ENCODE measurements around the gene PPP1R17.

DNA sequence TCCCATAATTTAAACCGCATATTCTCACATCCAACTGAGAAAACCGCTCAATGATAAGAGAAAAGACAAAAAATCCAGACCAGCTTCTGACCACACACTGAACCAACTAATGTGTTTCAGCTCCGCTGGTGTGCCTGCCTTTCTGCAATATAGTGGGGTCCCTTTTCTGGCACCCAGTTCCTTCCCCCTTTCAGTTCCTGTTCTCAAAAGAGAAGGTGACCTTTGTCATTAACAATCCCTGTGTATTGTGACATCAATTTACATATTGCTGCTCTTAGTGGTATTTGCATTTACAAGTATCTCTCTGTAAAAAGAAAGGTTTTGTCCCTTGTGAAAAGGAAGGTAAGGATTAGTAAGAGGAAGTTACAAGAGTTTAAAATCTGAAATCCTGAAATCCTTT lies 1.4 kb downstream of the PPP1R17 start:
- TF ChIP-seq EZH2 (IDR thresholded peaks at IDR 0.05; ENCODE audit: low read depth, unreplicated experiment) (no peak), CREB1 (CRISPR knock-in tag; IDR thresholded peaks at IDR 0.05; ENCODE audit: low read depth) (no peak), POLR2AphosphoS5 (IDR thresholded peaks at IDR 0.05; ENCODE audit: low read depth) (no peak), ZNF114 (CRISPR knock-in tag; IDR thresholded peaks at IDR 0.05) (no peak)
- TF ChIP-seq, protein P1, sequence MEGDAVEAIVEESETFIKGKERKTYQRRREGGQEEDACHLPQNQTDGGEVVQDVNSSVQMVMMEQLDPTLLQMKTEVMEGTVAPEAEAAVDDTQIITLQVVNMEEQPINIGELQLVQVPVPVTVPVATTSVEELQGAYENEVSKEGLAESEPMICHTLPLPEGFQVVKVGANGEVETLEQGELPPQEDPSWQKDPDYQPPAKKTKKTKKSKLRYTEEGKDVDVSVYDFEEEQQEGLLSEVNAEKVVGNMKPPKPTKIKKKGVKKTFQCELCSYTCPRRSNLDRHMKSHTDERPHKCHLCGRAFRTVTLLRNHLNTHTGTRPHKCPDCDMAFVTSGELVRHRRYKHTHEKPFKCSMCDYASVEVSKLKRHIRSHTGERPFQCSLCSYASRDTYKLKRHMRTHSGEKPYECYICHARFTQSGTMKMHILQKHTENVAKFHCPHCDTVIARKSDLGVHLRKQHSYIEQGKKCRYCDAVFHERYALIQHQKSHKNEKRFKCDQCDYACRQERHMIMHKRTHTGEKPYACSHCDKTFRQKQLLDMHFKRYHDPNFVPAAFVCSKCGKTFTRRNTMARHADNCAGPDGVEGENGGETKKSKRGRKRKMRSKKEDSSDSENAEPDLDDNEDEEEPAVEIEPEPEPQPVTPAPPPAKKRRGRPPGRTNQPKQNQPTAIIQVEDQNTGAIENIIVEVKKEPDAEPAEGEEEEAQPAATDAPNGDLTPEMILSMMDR (conservative IDR thresholded peaks at IDR 0.05; ENCODE audit: low read depth in 2 of 2) = no peak
- TF ChIP-seq, protein P2, sequence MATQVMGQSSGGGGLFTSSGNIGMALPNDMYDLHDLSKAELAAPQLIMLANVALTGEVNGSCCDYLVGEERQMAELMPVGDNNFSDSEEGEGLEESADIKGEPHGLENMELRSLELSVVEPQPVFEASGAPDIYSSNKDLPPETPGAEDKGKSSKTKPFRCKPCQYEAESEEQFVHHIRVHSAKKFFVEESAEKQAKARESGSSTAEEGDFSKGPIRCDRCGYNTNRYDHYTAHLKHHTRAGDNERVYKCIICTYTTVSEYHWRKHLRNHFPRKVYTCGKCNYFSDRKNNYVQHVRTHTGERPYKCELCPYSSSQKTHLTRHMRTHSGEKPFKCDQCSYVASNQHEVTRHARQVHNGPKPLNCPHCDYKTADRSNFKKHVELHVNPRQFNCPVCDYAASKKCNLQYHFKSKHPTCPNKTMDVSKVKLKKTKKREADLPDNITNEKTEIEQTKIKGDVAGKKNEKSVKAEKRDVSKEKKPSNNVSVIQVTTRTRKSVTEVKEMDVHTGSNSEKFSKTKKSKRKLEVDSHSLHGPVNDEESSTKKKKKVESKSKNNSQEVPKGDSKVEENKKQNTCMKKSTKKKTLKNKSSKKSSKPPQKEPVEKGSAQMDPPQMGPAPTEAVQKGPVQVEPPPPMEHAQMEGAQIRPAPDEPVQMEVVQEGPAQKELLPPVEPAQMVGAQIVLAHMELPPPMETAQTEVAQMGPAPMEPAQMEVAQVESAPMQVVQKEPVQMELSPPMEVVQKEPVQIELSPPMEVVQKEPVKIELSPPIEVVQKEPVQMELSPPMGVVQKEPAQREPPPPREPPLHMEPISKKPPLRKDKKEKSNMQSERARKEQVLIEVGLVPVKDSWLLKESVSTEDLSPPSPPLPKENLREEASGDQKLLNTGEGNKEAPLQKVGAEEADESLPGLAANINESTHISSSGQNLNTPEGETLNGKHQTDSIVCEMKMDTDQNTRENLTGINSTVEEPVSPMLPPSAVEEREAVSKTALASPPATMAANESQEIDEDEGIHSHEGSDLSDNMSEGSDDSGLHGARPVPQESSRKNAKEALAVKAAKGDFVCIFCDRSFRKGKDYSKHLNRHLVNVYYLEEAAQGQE (IDR thresholded peaks at IDR 0.05; ENCODE audit: unreplicated experiment) = no peak
